NCI-H748 (cell line): ENCODE measurements around the gene DOCK7.

Experiments
- DNase-seq: peaks from one replicate; lab custom pipeline; 2025; ENCODE audit not compliant: unreplicated experiment; lab: John Stamatoyannopoulos, UW

DOCK7 gene

GRCh38 chr1:62452951-62453350 is 235.2 kb downstream of the DOCK7 start:
- DNase-seq = no peak

GRCh38 chr1:62450301-62450700 is 237.9 kb downstream of the DOCK7 start:
- no peak for DNase-seq

GRCh38 chr1:62448221-62448933 is 239.8 kb downstream of the DOCK7 start:
- DNase-seq = no peak

GRCh38 chr1:62444701-62445100 is 243.5 kb downstream of the DOCK7 start:
- no peak for DNase-seq

- DNase-seq = no peak
Measured at GRCh38 chr1:62439652-62440371, 248.4 kb downstream of the DOCK7 start.

- peak; percentile 31 for DNase-seq
Measured at GRCh38 chr1:62438163-62438562, 250.0 kb downstream of the DOCK7 start.

- peak; percentile 64 for DNase-seq
Measured at GRCh38 chr1:62437273-62437940, 250.8 kb downstream of the DOCK7 start.

- DNase-seq = peak; percentile 100
Measured at GRCh38 chr1:62436466-62437272, 251.5 kb downstream of the DOCK7 start, which contains the start of gene USP1. TSS of gene USP1 (plus strand) at chr1:62437049. CDS start at chr1:62439868, 2,819 bp downstream.

GRCh38 chr1:62436039-62436465 is 252.1 kb downstream of the DOCK7 start:
- DNase-seq = no peak

- peak; percentile 40 for DNase-seq
Measured at GRCh38 chr1:62435231-62436038, 252.8 kb downstream of the DOCK7 start.

GRCh38 chr1:62434618-62435001 is 253.6 kb downstream of the DOCK7 start:
- no peak for DNase-seq

- no peak for DNase-seq
Measured at GRCh38 chr1:62433861-62434617, 254.1 kb downstream of the DOCK7 start.

- DNase-seq = no peak
Measured at GRCh38 chr1:62429581-62429980, 258.6 kb downstream of the DOCK7 start.

- DNase-seq = no peak
Measured at GRCh38 chr1:62428351-62428750, 259.8 kb downstream of the DOCK7 start.

- no peak for DNase-seq
Measured at GRCh38 chr1:62426794-62427193, 261.4 kb downstream of the DOCK7 start.

- DNase-seq = peak; percentile 19
Measured at GRCh38 chr1:62426237-62426636, 261.9 kb downstream of the DOCK7 start.

GRCh38 chr1:62425041-62425440 is 263.1 kb downstream of the DOCK7 start:
- DNase-seq = peak; percentile 38

GRCh38 chr1:62424411-62424810 is 263.8 kb downstream of the DOCK7 start:
- no peak for DNase-seq

- no peak for DNase-seq
Measured at GRCh38 chr1:62423580-62424242, 264.5 kb downstream of the DOCK7 start.
